ENCODE data around the gene IL1RAPL1.

DNA sequence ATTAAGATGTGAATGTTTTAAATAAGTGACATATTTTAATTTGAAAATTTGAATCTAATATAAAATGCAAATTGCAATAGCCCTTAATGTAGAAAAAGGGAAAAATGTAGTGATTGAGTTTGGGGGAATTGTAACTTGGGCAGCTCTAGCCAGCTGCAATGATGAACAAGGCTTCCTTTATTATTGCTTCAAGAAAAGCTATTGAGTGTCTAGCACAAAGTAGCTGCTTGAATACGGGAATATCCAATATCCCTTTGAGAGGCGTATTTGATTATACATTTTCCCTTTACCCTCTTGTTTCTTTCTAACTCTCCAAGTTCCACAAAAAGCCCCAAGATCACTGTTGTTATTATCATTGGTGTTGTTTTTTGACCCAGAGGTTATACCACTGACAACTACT, 21.8 kb downstream of the IL1RAPL1 start:
- TF ChIP-seq POLR2AphosphoS5 (IDR thresholded peaks at IDR 0.05; ENCODE audit: low read depth, low read length): no peak
- TF ChIP-seq, protein P1, sequence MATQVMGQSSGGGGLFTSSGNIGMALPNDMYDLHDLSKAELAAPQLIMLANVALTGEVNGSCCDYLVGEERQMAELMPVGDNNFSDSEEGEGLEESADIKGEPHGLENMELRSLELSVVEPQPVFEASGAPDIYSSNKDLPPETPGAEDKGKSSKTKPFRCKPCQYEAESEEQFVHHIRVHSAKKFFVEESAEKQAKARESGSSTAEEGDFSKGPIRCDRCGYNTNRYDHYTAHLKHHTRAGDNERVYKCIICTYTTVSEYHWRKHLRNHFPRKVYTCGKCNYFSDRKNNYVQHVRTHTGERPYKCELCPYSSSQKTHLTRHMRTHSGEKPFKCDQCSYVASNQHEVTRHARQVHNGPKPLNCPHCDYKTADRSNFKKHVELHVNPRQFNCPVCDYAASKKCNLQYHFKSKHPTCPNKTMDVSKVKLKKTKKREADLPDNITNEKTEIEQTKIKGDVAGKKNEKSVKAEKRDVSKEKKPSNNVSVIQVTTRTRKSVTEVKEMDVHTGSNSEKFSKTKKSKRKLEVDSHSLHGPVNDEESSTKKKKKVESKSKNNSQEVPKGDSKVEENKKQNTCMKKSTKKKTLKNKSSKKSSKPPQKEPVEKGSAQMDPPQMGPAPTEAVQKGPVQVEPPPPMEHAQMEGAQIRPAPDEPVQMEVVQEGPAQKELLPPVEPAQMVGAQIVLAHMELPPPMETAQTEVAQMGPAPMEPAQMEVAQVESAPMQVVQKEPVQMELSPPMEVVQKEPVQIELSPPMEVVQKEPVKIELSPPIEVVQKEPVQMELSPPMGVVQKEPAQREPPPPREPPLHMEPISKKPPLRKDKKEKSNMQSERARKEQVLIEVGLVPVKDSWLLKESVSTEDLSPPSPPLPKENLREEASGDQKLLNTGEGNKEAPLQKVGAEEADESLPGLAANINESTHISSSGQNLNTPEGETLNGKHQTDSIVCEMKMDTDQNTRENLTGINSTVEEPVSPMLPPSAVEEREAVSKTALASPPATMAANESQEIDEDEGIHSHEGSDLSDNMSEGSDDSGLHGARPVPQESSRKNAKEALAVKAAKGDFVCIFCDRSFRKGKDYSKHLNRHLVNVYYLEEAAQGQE (IDR thresholded peaks at IDR 0.05; ENCODE audit: insufficient read depth in 1 of 2, low read depth in 2 of 2, low read length in 2 of 2): no peak

Data from PFSK-1 (cell line).